ENCODE data around the gene SYNPO2.
"Not testable (repeated sequence)": the region's sequence is repeated elsewhere in the genome, so short reads cannot be mapped to it uniquely, and the experiment has no call there.

The SYNPO2 gene

DNA sequence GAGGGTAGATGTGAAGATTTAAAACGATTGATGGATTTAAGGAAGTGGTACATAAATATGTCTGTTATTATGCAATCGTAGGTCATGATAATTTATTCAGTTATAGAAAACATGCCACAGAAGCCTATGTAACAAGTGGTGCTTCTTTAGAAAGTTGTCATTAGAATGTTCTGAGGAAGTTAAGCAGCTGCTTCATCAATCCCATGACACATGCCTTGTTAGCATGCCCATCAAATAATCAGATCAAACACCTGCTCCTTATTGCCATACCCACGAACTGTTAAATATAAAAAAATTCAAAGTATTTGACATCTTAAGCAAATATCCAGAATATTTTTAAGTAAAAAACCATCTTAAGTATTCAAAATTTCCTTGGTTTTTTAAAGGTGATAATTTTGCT, 170.6 kb downstream of the SYNPO2 start:
- no peaks in the 10 kb centered on the region for H3K9me3 Mint-ChIP-seq
- no peaks in the 10 kb centered on the region for H3K4me1 Mint-ChIP-seq
- H3K36me3 Mint-ChIP-seq, result no peaks in the 10 kb centered on the region
- H3K4me3 Mint-ChIP-seq, result no peak overlapping the region
- DNase-seq (no peak), ATAC-seq (replicated peaks) (no peak)
- H3K27me3 Mint-ChIP-seq, result peaks cover 4 to 5% of the 10 kb centered on the region in 2 donors
- no peak overlapping the region for H3K27ac Mint-ChIP-seq

DNA sequence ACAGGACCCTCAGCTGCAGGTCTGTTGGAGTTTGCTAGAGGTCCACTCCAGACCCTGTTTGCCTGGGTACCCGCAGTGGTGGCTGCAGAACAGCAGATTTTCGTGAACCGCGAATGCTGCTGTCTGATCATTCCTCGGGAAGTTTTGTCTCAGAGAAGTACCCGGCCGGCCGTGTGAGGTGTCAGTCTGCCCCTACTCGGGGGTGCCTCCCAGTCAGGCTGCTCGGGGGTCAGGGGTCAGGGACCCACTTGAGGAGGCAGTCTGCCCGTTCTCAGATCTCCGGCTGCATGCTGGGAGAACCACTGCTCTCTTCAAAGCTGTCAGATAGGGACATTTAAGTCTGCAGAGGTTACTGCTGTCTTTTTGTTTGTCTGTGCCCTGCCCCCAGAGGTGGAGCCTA, 178.5 kb downstream of the SYNPO2 start:
- H3K27me3 Mint-ChIP-seq; H3K4me1 Mint-ChIP-seq; ATAC-seq (replicated peaks); H3K4me3 Mint-ChIP-seq; H3K36me3 Mint-ChIP-seq; H3K27ac Mint-ChIP-seq; DNase-seq; H3K9me3 Mint-ChIP-seq: not testable (repeated sequence)

DNA sequence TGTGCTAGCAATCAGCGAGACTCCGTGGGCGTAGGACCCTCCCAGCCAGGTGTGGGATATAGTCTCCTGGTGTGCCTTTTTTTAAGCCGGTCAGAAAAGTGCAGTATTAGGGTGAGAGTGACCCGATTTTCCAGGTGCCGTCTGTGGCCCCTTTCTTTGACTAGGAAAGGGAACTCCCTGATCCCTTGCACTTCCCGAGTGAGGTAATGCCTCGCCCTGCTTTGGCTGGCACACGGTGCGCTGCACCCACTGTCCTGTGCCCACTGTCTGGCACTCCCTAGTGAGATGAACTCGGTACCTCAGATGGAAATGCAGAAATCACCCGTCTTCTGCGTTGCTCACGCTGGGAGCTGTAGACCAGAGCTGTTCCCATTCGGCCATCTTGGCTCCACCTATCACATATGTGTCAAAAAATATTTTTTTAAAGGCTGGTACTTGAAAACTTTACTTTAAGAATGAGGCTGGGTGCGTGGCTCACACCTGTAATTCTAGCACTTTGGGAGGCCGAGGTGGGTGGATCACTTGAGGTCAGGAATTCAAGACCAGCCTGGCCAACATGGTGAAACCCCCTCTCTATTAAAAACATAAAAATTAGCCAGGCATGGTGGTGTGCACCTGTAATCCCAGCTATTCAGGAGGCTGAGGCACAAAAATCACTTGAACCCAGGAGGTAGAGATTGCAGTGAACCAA, 179.2 kb downstream of the SYNPO2 start:
- not testable (repeated sequence) for ATAC-seq (replicated peaks)

DNA sequence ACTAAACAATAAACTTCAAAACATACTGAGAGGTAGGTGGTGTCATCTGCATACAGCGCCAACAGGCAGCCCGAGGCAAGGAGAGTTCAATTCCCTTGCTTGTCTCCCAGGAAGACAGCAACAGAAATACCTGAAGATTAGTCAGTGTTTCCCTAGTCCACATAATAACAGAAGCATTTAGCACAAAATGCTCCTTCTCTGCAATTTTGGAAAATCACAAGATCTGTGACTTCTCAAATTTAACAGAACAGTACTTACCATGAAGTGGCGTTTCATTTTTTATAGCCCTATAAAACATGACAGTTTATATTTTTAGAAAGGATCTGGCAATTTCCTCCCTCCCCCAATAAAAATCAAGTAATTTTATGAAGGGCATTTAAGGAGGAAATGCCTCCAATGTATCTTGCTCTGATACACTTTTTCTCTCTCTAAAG, 179.9 kb downstream of the SYNPO2 start:
- no peak for DNase-seq
- H3K4me3 Mint-ChIP-seq, result no peak overlapping the region
- H3K36me3 Mint-ChIP-seq, result no peaks in the 10 kb centered on the region
- no peaks in the 10 kb centered on the region for H3K4me1 Mint-ChIP-seq
- ATAC-seq (replicated peaks), result no peak
- H3K9me3 Mint-ChIP-seq, result peaks cover 0 to 2% of the 10 kb centered on the region in 2 donors
- H3K27me3 Mint-ChIP-seq, result peaks cover 5 to 15% of the 10 kb centered on the region in 2 donors
- no peak overlapping the region for H3K27ac Mint-ChIP-seq

More for the DNA sequence above, 179.2 kb downstream of the SYNPO2 start:
- not testable (repeated sequence) for H3K27ac Mint-ChIP-seq, H3K9me3 Mint-ChIP-seq, DNase-seq, H3K27me3 Mint-ChIP-seq, H3K4me3 Mint-ChIP-seq, H3K36me3 Mint-ChIP-seq, H3K4me1 Mint-ChIP-seq

DNA sequence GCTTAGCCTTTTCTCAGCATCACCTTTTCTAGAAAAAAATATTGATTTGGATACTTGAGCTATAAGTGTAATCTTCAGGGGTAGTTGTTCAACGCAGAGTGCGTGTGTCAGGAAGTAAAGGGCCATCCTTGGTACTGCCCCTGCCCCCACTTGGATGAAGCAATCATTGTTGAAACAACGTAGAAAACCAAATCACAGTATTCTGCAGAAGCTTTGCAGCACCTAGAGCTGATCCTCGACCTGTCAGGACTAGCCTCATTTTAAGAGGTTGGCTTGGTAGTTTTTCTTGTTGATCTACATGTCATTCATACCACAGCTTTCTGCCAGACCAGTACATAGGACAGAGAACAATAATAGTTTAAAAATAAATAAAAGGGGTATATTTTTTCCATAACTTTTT, 181.6 kb downstream of the SYNPO2 start:
- H3K27ac Mint-ChIP-seq, result no peak overlapping the region
- ATAC-seq (replicated peaks) (no peak), DNase-seq (no peak)
- H3K27me3 Mint-ChIP-seq, result peaks cover 5 to 18% of the 10 kb centered on the region in 2 donors
- H3K36me3 Mint-ChIP-seq, result no peaks in the 10 kb centered on the region
- no peak overlapping the region for H3K4me3 Mint-ChIP-seq
- peaks cover 0 to 4% of the 10 kb centered on the region in 2 donors for H3K9me3 Mint-ChIP-seq
- H3K4me1 Mint-ChIP-seq, result no peaks in the 10 kb centered on the region

DNA sequence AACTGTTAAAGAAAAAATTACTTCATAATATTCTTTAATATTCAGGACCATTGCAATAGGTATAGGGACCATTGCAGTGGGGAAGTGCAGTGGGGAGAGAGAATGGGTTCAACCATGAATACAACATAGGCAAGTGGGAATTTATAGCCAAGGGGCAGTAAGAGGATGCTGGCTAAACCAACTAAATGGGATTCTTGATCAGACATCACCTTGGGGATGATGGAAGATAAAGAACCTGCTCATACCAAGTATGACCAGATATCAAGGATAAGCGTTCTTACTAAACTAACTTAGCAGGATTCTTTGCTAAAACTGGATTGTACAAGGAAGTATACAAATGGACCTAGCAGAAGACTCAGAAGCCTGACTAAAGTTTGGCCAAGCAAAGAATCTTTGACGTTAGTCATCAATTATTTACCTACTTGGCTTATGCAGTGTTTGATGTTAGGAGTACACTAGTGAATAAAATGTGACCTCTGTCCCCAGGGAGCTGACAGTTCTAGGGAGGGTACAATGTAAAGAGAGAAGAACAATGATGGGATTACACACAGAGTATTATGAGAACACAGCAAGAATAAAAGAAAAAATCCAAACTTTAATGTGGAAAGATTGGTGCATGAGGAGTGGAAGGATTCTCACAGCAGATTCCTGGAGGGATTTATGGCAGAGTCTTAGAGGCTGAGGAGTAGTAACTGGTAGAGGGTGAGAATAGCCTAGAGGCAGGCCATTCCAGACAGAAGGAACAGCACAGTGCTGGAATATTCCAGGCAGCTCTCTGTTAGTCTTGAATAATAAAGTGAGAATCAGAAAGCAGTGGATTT, 192.3 kb downstream of the SYNPO2 start:
- H3K27ac Mint-ChIP-seq, result no peak overlapping the region
- H3K4me1 Mint-ChIP-seq, result peaks cover 0 to 5% of the 10 kb centered on the region in 2 donors
- H3K36me3 Mint-ChIP-seq, result no peaks in the 10 kb centered on the region
- no peaks in the 10 kb centered on the region for H3K27me3 Mint-ChIP-seq
- no peak for ATAC-seq (replicated peaks)
- no peak overlapping the region for H3K4me3 Mint-ChIP-seq
- H3K9me3 Mint-ChIP-seq, result no peaks in the 10 kb centered on the region
- no peak for DNase-seq

DNA sequence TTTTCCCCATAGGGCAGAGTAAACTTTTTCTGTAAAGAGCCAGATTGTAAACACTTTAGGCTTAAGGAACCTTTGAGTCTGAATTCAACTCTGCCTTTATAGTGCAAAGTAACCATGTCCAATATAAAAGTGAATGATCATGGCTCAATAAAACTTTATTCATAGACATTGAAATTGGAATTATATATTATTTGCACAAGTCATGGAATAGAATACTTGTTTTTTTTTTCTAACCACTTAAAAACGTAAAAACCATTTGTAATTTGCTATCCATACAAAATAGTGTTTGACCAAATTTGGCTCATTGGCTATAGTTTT, 192.8 kb downstream of the SYNPO2 start:
- Mint-ChIP-seq H3K4me1 (peaks cover 0 to 5% of the 10 kb centered on the region in 2 donors), H3K36me3 (no peaks in the 10 kb centered on the region), H3K4me3 (no peak overlapping the region), H3K27ac (no peak overlapping the region), H3K9me3 (no peaks in the 10 kb centered on the region), H3K27me3 (no peaks in the 10 kb centered on the region)
- DNase-seq, result no peak
- ATAC-seq (replicated peaks), result no peak

DNA sequence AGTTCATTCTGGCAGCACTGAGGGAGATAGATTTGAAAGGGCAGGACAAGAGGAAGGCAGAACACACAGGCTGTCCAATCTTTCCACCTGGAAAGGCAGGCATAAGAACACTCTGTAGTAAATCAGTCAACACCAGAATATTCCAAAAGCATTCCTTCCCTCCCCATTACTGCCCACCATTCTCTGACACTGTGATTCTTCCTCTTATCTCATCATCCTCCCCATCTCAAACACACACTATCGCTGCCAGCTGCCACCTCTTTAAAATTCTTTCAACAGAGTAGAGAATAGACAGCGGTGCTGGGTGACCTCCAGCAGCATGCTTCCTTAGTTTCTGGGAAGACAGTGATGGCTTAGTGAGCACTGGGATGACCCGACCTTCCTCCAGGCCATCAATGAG, 193.3 kb downstream of the SYNPO2 start:
- Mint-ChIP-seq H3K9me3 (no peaks in the 10 kb centered on the region), H3K4me3 (no peak overlapping the region), H3K27me3 (no peaks in the 10 kb centered on the region), H3K27ac (no peak overlapping the region), H3K4me1 (peaks cover 0 to 5% of the 10 kb centered on the region in 2 donors), H3K36me3 (no peaks in the 10 kb centered on the region)
- DNase-seq (no peak), ATAC-seq (replicated peaks) (no peak)

DNA sequence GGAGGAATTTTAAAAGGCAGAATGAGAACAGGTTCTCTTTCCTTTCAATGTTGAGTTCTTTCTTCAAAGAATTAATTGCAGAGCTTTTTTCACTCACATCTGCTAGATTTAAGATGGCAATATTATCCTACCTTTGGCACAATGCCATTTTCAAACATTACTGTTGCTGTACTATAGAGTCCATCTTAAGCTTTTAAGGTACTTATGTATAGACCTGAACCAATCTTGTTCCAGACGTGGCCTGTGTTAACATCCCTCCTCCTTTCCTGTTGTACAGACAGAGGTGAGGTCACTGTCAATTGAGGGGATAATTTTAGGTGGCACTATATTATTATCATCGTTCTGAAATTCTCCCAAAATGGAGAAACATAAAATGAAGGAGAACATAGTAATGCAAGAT, 194.0 kb downstream of the SYNPO2 start:
- DNase-seq (no peak), ATAC-seq (replicated peaks) (no peak)
- H3K4me1 Mint-ChIP-seq, result peaks cover 0 to 5% of the 10 kb centered on the region in 2 donors
- H3K27me3 Mint-ChIP-seq, result no peaks in the 10 kb centered on the region
- H3K4me3 Mint-ChIP-seq, result no peak overlapping the region
- H3K9me3 Mint-ChIP-seq, result no peaks in the 10 kb centered on the region
- H3K27ac Mint-ChIP-seq, result no peak overlapping the region
- H3K36me3 Mint-ChIP-seq, result no peaks in the 10 kb centered on the region

DNA sequence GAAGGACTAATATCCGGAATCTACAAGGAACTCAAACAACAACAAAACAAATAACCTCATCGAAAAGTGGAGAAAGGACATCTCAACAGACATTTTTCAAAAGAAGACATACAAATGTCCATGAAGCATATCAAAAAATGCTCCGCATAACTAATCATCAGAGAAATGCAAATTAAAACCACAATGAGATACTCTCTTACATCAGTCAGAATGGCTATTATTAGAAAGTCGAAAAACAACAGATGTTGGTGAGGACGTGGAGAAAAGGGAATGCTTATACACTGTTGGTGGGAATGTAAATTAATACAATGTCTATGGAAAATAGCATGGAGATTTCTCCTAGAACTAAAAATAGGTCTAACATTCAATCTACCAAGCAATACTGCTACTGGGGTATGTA, 195.9 kb downstream of the SYNPO2 start:
- no peaks in the 10 kb centered on the region for H3K27me3 Mint-ChIP-seq
- no peaks in the 10 kb centered on the region for H3K36me3 Mint-ChIP-seq
- no peak overlapping the region for H3K27ac Mint-ChIP-seq
- H3K4me3 Mint-ChIP-seq, result no peak overlapping the region
- no peaks in the 10 kb centered on the region for H3K9me3 Mint-ChIP-seq
- ATAC-seq (replicated peaks), result no peak
- no peak for DNase-seq
- H3K4me1 Mint-ChIP-seq, result peaks cover 0 to 5% of the 10 kb centered on the region in 2 donors

DNA sequence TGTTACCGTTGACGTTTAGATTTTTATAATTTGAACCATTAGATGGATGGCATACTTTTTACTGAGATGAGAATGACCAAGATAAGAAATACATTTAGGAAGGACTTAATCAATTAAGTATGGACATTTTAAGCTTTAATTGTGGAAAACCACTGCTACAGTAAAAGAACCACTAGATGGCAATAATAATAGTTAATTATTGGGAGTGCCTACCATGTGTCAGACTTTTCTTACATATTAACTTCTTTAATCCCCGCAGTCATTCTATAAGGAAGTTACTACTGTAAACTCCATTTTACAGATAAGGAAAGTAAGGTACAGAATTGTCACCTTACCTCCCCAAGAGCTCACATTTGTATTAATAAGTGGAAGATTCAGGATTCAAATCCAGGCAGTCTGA, 198.5 kb downstream of the SYNPO2 start:
- ATAC-seq (replicated peaks), result no peak
- Mint-ChIP-seq H3K36me3 (no peaks in the 10 kb centered on the region), H3K4me1 (peaks cover 0 to 5% of the 10 kb centered on the region in 2 donors), H3K9me3 (no peaks in the 10 kb centered on the region), H3K27me3 (peaks cover 0 to 7% of the 10 kb centered on the region in 2 donors), H3K27ac (no peak overlapping the region), H3K4me3 (no peak overlapping the region)
- DNase-seq, result no peak

DNA sequence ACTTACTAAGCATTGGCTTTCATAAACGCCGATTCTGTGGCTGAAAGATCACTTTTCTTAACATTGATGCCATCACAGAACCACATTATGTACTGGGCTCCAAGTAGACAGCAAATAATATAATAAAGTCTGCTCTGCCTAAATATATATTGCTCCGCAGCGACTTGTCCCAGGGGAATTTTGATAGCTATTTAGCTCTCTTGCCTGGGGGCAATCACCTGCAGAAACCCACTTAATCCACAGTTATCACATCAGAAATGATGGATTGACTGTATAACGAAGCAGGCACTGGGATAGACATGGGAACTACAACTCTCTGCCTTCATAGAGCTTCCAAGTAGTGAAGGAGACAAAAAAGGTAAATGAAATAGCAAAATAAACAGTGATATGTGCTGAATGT, 199.0 kb downstream of the SYNPO2 start:
- Mint-ChIP-seq H3K9me3 (no peaks in the 10 kb centered on the region), H3K4me1 (peaks cover 0 to 5% of the 10 kb centered on the region in 2 donors), H3K36me3 (no peaks in the 10 kb centered on the region), H3K27me3 (peaks cover 0 to 8% of the 10 kb centered on the region in 2 donors), H3K4me3 (no peak overlapping the region), H3K27ac (no peak overlapping the region)
- no peak for DNase-seq
- no peak for ATAC-seq (replicated peaks)

DNA sequence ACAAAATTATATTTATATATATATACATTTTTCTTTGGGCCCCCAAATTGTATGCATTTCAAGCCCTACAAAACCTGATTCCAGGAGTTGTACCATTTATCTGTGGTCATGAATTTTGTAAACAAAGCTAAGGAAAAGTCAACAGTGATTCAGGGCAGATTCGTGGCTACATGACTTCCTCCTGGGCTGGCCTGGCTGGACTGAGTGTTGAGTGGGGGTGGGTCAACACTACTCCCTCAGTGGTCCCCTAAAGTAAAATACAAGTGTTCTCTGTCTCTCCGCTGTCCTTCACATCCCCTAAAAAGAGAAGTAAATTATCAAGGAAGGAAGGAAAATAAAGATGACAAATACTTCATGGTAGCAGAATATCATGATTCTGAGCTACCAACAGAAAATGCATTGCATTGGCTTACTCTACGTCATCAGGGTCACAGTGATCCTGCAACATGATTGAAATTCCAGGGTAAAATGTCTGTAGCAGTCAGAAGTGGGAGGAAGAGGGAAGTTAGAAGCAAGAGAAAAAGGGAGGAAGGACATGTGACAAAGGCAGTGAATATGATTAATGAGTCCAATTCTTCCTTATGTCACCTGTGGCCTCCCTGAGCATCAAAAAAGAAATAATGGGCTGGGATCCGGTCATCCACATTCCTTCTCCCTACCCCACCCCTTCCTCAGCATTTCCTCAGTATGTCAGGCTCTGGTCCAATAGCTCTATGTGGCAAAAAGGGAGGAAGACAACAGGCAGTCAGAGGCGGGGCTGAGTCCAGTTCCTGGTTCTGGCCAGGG, 204.6 kb downstream of the SYNPO2 start:
- no peak for DNase-seq
- Mint-ChIP-seq H3K27me3 (peaks cover 0 to 20% of the 10 kb centered on the region in 2 donors), H3K4me1 (no peaks in the 10 kb centered on the region), H3K36me3 (no peaks in the 10 kb centered on the region), H3K27ac (no peak overlapping the region), H3K4me3 (no peak overlapping the region), H3K9me3 (no peaks in the 10 kb centered on the region)
- no peak for ATAC-seq (replicated peaks)

DNA sequence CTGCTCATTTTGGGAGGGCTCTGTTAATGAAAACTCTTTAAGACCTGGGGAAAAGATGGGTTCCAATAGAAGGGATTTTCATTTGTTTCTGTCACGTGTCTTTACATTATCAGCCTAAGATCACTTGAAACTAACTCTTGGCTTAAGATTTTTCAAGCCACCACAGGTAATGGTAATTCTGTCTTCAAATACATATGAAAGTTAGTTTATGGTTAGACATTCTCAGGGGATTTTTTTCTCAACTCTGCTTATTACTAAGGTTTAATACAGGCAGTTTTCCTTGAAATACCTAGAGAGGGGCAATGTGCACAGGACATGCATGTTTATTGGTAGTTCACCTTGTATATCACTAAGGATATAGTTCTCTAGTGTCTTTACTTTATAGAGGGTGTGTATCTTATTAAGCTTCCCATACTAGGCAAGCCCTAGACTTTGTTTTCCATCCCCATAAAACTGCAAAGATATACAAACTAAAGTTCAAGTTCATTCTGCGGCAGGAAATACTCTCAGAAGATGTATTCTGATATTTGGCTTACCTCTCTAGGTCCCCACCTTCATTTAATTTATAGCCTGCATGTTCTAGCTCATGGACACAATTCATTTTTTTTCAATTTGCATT, 208.7 kb downstream of the SYNPO2 start:
- Mint-ChIP-seq H3K4me3 (no peak overlapping the region), H3K27me3 (peaks cover 4 to 11% of the 10 kb centered on the region in 2 donors), H3K9me3 (no peaks in the 10 kb centered on the region), H3K36me3 (no peaks in the 10 kb centered on the region), H3K4me1 (no peaks in the 10 kb centered on the region), H3K27ac (no peak overlapping the region)
- DNase-seq (no peak), ATAC-seq (replicated peaks) (no peak)

Measured in stimulated activated naive B cell treated with anti-CD40 and anti-IgM and Interleukin-4, amounts not matched to agents 10 μg/mL and 1 μg/mL and 100 μg/mL, for 72 hours (primary cell).